Fibroblast of villous mesenchyme (primary cell): Measurements from ENCODE around the gene OSBP2. TPM values are rescaled to one million over a fixed set of nuclear protein-coding genes. Genes with fewer than 3 reads are reported as not detected.
A peak's percentile ranks its signal among the peaks of the same experiment; 100 is the strongest.

Experiments
- DNase-seq: peaks from one replicate; pipeline ENCODE4 v3.0.0-alpha.2; 2010; ENCODE audit warnings: low read depth
- H3K4me3 ChIP-seq: 2 replicates; pipeline ENCODE4 v1.5.1; 2011; ENCODE audit warnings: low read depth, mild to moderate bottlenecking, low read length
- total RNA-seq: library from RNA; depleted of rRNA; stranded (reverse); fragments of >200 nt; gene quantifications from 2 replicates; pipeline ENCODE4 v1.2.3, GENCODE V29; 2012
- TF ChIP-seq, protein P1 (sequence below): IDR thresholded peaks from 2 replicates; pipeline ENCODE4 v1.5.1; 2012; ENCODE audit warnings: low read depth, mild to moderate bottlenecking, low read length; ENCODE audit not compliant: insufficient read depth

The OSBP2 gene
- total RNA-seq, 1 donor: 0.43 TPM

GRCh38 chr22:30809086-30809485 lies 114.4 kb downstream of the OSBP2 start:
- no peak overlapping the region for H3K4me3 ChIP-seq
- TF ChIP-seq, protein P1, sequence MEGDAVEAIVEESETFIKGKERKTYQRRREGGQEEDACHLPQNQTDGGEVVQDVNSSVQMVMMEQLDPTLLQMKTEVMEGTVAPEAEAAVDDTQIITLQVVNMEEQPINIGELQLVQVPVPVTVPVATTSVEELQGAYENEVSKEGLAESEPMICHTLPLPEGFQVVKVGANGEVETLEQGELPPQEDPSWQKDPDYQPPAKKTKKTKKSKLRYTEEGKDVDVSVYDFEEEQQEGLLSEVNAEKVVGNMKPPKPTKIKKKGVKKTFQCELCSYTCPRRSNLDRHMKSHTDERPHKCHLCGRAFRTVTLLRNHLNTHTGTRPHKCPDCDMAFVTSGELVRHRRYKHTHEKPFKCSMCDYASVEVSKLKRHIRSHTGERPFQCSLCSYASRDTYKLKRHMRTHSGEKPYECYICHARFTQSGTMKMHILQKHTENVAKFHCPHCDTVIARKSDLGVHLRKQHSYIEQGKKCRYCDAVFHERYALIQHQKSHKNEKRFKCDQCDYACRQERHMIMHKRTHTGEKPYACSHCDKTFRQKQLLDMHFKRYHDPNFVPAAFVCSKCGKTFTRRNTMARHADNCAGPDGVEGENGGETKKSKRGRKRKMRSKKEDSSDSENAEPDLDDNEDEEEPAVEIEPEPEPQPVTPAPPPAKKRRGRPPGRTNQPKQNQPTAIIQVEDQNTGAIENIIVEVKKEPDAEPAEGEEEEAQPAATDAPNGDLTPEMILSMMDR: no peak
- DNase-seq: no peak

DNA sequence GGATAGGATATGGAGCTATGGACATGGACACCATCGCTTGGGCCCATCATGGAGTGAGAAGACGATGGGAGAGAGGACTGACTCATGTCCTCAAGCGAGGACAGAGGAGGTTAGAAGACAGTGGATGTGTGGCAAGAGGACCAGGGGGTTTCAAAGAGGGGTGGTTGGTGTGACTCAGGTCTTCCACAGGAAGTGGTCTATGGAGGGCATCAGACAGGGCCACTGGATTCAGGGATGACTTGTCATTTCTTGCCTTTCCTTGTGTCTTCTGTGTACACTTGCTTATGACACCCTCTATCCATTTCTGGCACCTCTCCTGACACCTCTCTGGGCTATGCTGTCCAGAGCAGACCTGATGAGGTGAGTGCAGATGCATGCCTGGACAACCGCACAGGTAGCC lies 115.4 kb downstream of the OSBP2 start:
- no peak for DNase-seq
- TF ChIP-seq, protein P1: no peak
- H3K4me3 ChIP-seq: no peak overlapping the region

- H3K4me3 ChIP-seq: no peak overlapping the region
- TF ChIP-seq, protein P1: no peak
- no peak for DNase-seq
Measured at GRCh38 chr22:30813936-30814335, 119.3 kb downstream of the OSBP2 start.

DNA sequence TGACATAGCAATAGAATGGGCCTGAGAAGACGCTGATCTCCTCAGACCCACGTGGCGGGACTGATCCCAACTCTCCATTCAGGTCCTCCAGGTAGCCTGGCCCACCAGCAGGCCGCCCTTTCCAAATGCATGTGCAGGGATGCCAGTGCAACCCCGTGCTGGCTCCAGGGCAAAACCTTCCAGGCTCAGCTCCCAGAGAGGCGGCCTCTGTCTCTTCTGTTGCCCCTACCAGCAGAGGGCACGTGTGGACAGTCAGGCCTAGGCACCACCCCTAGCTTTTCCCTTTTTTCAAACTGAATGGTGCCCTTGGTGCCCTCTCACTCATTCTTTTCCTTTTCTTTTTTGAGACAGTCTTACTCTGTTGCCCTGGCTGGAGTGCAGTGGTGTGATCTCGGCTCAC lies 121.7 kb downstream of the OSBP2 start:
- no peak for DNase-seq
- TF ChIP-seq, protein P1: no peak

GRCh38 chr22:30821381-30821780 lies 126.7 kb downstream of the OSBP2 start:
- TF ChIP-seq, protein P1: no peak
- H3K4me3 ChIP-seq: no peak overlapping the region
- DNase-seq: no peak

More for the DNA sequence above, 121.7 kb downstream of the OSBP2 start:
- no peak overlapping the region for H3K4me3 ChIP-seq

- no peak overlapping the region for H3K4me3 ChIP-seq
- TF ChIP-seq, protein P1: no peak
- no peak for DNase-seq
Measured at GRCh38 chr22:30821863-30822215, 127.2 kb downstream of the OSBP2 start.

- TF ChIP-seq, protein P1: no peak
- H3K4me3 ChIP-seq: peak overlapping the region; percentile 18
- DNase-seq: no peak
Measured at GRCh38 chr22:30822216-30823014, 127.7 kb downstream of the OSBP2 start.
